Stimulated activated CD8-positive, alpha-beta memory T cell treated with anti-CD3 and anti-CD28 coated beads, Interleukin-4, amount 100 ng/mL, for 1 hour (primary cell): Measurements from ENCODE around the gene MPI.
A peak's percentile ranks its signal among the peaks of the same experiment; 100 is the strongest.

Source experiments
- DNase-seq, 2 donors: peaks; one replicate each; pipeline ENCODE4 v3.0.0-alpha.2; 2020; ENCODE audit warnings: low read depth in 2 of 2, low spot score in 1 of 2

Gene MPI

GRCh38 chr15:74889883-74890664 lies at the start of gene MPI:
MPI (plus strand) TSS chr15:74890042; CDS start chr15:74890074, 32 bp downstream.
- peak; percentile 62 to 68 for DNase-seq

GRCh38 chr15:74840851-74841775 lies 48.7 kb upstream of the MPI start:
- no peak for DNase-seq

- no peak for DNase-seq
These were observed 47.9 kb upstream of the MPI start for GRCh38 chr15:74841891-74842373.

- DNase-seq = peak; percentile 77 to 80
These were observed 47.0 kb upstream of the MPI start, which contains the start of gene ULK3 for GRCh38 chr15:74842581-74843444. ULK3 (minus strand) TSS chr15:74843156; CDS start chr15:74843105, 51 bp downstream.

GRCh38 chr15:74843445-74843828 lies 46.4 kb upstream of the MPI start:
- no peak for DNase-seq

- DNase-seq = no peak
These were observed 45.9 kb upstream of the MPI start for GRCh38 chr15:74843891-74844299.

- DNase-seq = no peak
These were observed 45.3 kb upstream of the MPI start for GRCh38 chr15:74844319-74845207.

- no peak for DNase-seq
These were observed 44.7 kb upstream of the MPI start for GRCh38 chr15:74845208-74845568.

GRCh38 chr15:74845581-74845980 lies 44.3 kb upstream of the MPI start:
- DNase-seq = no peak

- DNase-seq = no peak
These were observed 42.4 kb upstream of the MPI start for GRCh38 chr15:74847432-74847831.

- DNase-seq = no peak
These were observed 39.4 kb upstream of the MPI start for GRCh38 chr15:74850393-74850792.

GRCh38 chr15:74851960-74852359 lies 37.9 kb upstream of the MPI start:
- no peak for DNase-seq

- no peak for DNase-seq
These were observed 35.3 kb upstream of the MPI start for GRCh38 chr15:74854453-74855022.

GRCh38 chr15:74855857-74856256 lies 34.0 kb upstream of the MPI start:
- DNase-seq = no peak

GRCh38 chr15:74856537-74856936 lies 33.3 kb upstream of the MPI start:
- DNase-seq = no peak

GRCh38 chr15:74857082-74857655 lies 32.7 kb upstream of the MPI start:
- no peak for DNase-seq

GRCh38 chr15:74857671-74858368 lies 32.0 kb upstream of the MPI start:
- no peak for DNase-seq

- DNase-seq = no peak
These were observed 31.5 kb upstream of the MPI start for GRCh38 chr15:74858369-74858740.
